CD4-positive, alpha-beta T cell treated with Interleukin-10 for 1 hour (primary cell): ENCODE data around the gene ATOH7.
"Not testable (repeated sequence)": the region's sequence is repeated elsewhere in the genome, so short reads cannot be mapped to it uniquely, and the experiment has no call there.

Experiments used
- DNase-seq: peaks from one replicate; pipeline ENCODE4 v3.0.0-alpha.2; 2020

The ATOH7 gene

GRCh38 chr10:68231817-68232251 is at the start of gene ATOH7:
ATOH7 (minus strand) TSS chr10:68232113; CDS start chr10:68231677, 436 bp downstream.
- no peak for DNase-seq

GRCh38 chr10:68280758-68281157 is 48.8 kb upstream of the ATOH7 start:
- DNase-seq: no peak

- not testable (repeated sequence) for DNase-seq
Observed at GRCh38 chr10:68278906-68279753, 47.2 kb upstream of the ATOH7 start.

GRCh38 chr10:68277814-68278213 is 45.9 kb upstream of the ATOH7 start:
- not testable (repeated sequence) for DNase-seq

- no peak for DNase-seq
Observed at GRCh38 chr10:68276224-68276623, 44.3 kb upstream of the ATOH7 start.

- DNase-seq: no peak
Observed at GRCh38 chr10:68275600-68276126, 43.8 kb upstream of the ATOH7 start.

- no peak for DNase-seq
Observed at GRCh38 chr10:68272833-68273232, 40.9 kb upstream of the ATOH7 start.

GRCh38 chr10:68271196-68271882 is 39.4 kb upstream of the ATOH7 start:
- DNase-seq: no peak

- no peak for DNase-seq
Observed at GRCh38 chr10:68269562-68270290, 37.8 kb upstream of the ATOH7 start.

GRCh38 chr10:68261132-68261856 is 29.4 kb upstream of the ATOH7 start:
- no peak for DNase-seq

- DNase-seq: no peak
Observed at GRCh38 chr10:68253346-68253745, 21.4 kb upstream of the ATOH7 start.

GRCh38 chr10:68251625-68252495 is 19.9 kb upstream of the ATOH7 start:
- DNase-seq: no peak

- no peak for DNase-seq
Observed at GRCh38 chr10:68251151-68251550, 19.2 kb upstream of the ATOH7 start.

GRCh38 chr10:68249297-68249696 is 17.4 kb upstream of the ATOH7 start:
- DNase-seq: no peak

GRCh38 chr10:68247931-68248330 is 16.0 kb upstream of the ATOH7 start:
- DNase-seq: no peak

- not testable (repeated sequence) for DNase-seq
Observed at GRCh38 chr10:68246397-68246796, 14.5 kb upstream of the ATOH7 start.

GRCh38 chr10:68242051-68242450 is 10.1 kb upstream of the ATOH7 start:
- DNase-seq: no peak

GRCh38 chr10:68239596-68240150 is 7.8 kb upstream of the ATOH7 start:
- DNase-seq: no peak

GRCh38 chr10:68239069-68239468 is 7.2 kb upstream of the ATOH7 start:
- no peak for DNase-seq

- DNase-seq: no peak
Observed at GRCh38 chr10:68238371-68238770, 6.5 kb upstream of the ATOH7 start.

GRCh38 chr10:68237173-68237572 is 5.3 kb upstream of the ATOH7 start:
- DNase-seq: no peak
